ENCODE data around the gene CASS4.

DNA sequence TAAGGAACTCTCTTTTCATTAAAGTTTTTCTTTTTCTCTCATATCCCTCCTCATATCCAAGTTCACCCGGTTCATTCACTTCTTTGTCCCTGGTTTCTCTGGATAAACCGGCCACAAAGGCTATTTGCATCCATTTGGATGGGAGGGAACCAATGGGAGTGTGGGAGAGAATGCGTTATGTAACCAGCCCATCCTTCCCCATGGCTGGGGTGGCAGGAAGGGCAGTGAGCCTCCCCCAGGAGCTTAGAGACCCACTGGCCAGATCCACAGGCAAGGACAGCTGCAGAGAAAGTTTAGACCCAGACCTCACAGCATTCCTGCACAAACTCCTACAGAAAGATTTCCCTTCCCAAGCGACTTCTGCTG lies 10.7 kb downstream of the CASS4 start:
- TF ChIP-seq CTCF (IDR thresholded peaks at IDR 0.05) (no peak), POLR2A (IDR thresholded peaks at IDR 0.05) (no peak)
